ENCODE data around the gene MAPK8.

DNA sequence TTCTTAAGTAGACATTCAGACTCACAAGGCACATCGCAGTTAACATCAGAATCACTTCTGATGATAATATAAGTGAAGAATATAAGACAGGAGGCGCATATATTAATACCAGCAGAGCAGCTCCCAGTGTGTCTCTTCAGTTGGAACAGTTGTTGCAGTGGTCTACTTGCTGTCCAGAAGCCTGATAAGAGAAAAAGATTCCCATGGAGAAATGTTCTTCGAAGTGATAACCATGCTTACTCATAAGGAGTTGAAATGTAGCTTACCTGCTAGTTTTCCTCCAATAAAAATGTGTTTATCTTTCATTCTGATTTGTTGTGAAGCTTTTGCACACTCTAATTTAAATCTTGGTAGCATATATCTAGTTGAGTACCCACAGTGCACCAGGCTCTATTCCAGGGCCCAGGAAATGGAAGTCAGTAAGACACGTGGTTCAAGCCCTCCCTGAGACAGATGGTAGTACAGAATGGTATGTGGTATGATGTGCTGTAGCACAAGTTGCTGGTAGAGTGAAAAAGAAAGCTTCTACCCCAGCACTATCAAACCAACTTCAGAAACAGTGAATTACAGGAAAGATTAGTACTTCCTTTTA is 124.0 kb downstream of the MAPK8 start:
- TF ChIP-seq, protein P1, sequence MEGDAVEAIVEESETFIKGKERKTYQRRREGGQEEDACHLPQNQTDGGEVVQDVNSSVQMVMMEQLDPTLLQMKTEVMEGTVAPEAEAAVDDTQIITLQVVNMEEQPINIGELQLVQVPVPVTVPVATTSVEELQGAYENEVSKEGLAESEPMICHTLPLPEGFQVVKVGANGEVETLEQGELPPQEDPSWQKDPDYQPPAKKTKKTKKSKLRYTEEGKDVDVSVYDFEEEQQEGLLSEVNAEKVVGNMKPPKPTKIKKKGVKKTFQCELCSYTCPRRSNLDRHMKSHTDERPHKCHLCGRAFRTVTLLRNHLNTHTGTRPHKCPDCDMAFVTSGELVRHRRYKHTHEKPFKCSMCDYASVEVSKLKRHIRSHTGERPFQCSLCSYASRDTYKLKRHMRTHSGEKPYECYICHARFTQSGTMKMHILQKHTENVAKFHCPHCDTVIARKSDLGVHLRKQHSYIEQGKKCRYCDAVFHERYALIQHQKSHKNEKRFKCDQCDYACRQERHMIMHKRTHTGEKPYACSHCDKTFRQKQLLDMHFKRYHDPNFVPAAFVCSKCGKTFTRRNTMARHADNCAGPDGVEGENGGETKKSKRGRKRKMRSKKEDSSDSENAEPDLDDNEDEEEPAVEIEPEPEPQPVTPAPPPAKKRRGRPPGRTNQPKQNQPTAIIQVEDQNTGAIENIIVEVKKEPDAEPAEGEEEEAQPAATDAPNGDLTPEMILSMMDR (IDR thresholded peaks at IDR 0.05; ENCODE audit: borderline replicate concordance, extremely low read depth, low read length, poor library complexity, severe bottlenecking) = no peak
- no peak for TF ChIP-seq EZH2 (IDR thresholded peaks at IDR 0.05; ENCODE audit: borderline replicate concordance, low read depth, low read length, severe bottlenecking)

All from DND-41 (cell line).